GM23338 (cell line): ENCODE measurements around the gene CNTRL. TPM values are rescaled to one million over a fixed set of nuclear protein-coding genes. Genes with fewer than 3 reads are reported as not detected.

ENCODE experiments used
- ATAC-seq: fragments of 200-7000 bp; cut with Tn5 transposase; 3 replicates; pipeline ENCODE4 v1.9.1; 2020
- DNase-seq: peaks from one replicate; pipeline ENCODE4 v3.0.0-alpha.2; 2015; ENCODE audit warnings: low spot score
- H2AFZ ChIP-seq: fragments of 200-600 bp; sonication (generic); 2 replicates; pipeline ENCODE4 v1.8.0; 2016; ENCODE audit warnings: antibody characterized with exemption, mild to moderate bottlenecking, moderate library complexity
- H3F3A ChIP-seq: fragments of 200-600 bp; sonication (generic); replicated peaks from 2 replicates; pipeline ENCODE4 v1.8.0; 2017; ENCODE audit warnings: antibody characterized with exemption, mixed run types, low read depth
- H3K27ac ChIP-seq: fragments of 200-600 bp; sonication (generic); 2 replicates; pipeline ENCODE4 v1.6.1; 2016; ENCODE audit warnings: low read depth
- H3K27me3 ChIP-seq: fragments of 200-600 bp; sonication (generic); 2 replicates; pipeline ENCODE4 v1.8.0; 2016; ENCODE audit warnings: mild to moderate bottlenecking, mixed run types, moderate library complexity; ENCODE audit not compliant: insufficient read depth
- H3K36me3 ChIP-seq: fragments of 200-600 bp; sonication (generic); 2 replicates; pipeline ENCODE4 v1.8.0; 2016; ENCODE audit warnings: mild to moderate bottlenecking; ENCODE audit not compliant: insufficient read depth
- H3K4me1 ChIP-seq: fragments of 200-600 bp; sonication (generic); 2 replicates; pipeline ENCODE4 v1.8.0; 2016; ENCODE audit warnings: mild to moderate bottlenecking, moderate library complexity; ENCODE audit not compliant: insufficient read depth
- H3K4me2 ChIP-seq: fragments of 200-600 bp; sonication (generic); 2 replicates; pipeline ENCODE4 v1.7.1; 2017; ENCODE audit warnings: mixed run types
- H3K4me3 ChIP-seq: fragments of 200-600 bp; sonication (generic); 2 replicates; pipeline ENCODE4 v1.6.1; 2016; ENCODE audit warnings: mixed run types
- H3K79me2 ChIP-seq: fragments of 200-600 bp; sonication (generic); replicated peaks from 2 replicates; pipeline ENCODE4 v1.8.0; 2017; ENCODE audit warnings: mild to moderate bottlenecking; ENCODE audit not compliant: insufficient read depth
- H3K9me2 ChIP-seq: fragments of 200-600 bp; sonication (generic); 2 replicates; pipeline ENCODE4 v1.8.0; 2017; ENCODE audit not compliant: insufficient read depth
- H4K20me1 ChIP-seq: fragments of 200-600 bp; sonication (generic); replicated peaks from 2 replicates; pipeline ENCODE4 v1.8.0; 2017; ENCODE audit warnings: mild to moderate bottlenecking; ENCODE audit not compliant: insufficient read depth
- H3K27ac Mint-ChIP-seq: 2 replicates; pipeline ENCODE4 v1.8.0; 2020; ENCODE audit warnings: inconsistent platforms, mild to moderate bottlenecking, moderate library complexity, mixed read lengths
- H3K27me3 Mint-ChIP-seq: 3 replicates; pipeline ENCODE4 v1.8.0; 2022; ENCODE audit warnings: low read depth, mild to moderate bottlenecking, moderate library complexity, mixed read lengths, inconsistent platforms; ENCODE audit not compliant: insufficient read depth, poor library complexity
- H3K36me3 Mint-ChIP-seq: 3 replicates; pipeline ENCODE4 v1.8.0; 2021; ENCODE audit warnings: low read depth, mild to moderate bottlenecking, inconsistent platforms, moderate library complexity, mixed read lengths
- H3K4me1 Mint-ChIP-seq: 3 replicates; pipeline ENCODE4 v1.8.0; 2020; ENCODE audit warnings: mild to moderate bottlenecking, inconsistent platforms, mixed read lengths
- H3K4me3 Mint-ChIP-seq: 3 replicates; pipeline ENCODE4 v1.8.0; 2021; ENCODE audit warnings: moderate library complexity, mild to moderate bottlenecking, inconsistent platforms, mixed read lengths
- H3K9me3 Mint-ChIP-seq: 3 replicates; pipeline ENCODE4 v1.8.0; 2020; ENCODE audit warnings: moderate library complexity, mild to moderate bottlenecking, inconsistent platforms, mixed read lengths
- CREB1 ChIP-seq: fragments of 250-450 bp; sonication (Bioruptor Pico); IDR thresholded peaks from 2 replicates; pipeline ENCODE4 v1.5.0; 2020; ENCODE audit warnings: low read depth, mild to moderate bottlenecking, moderate library complexity
- EZH2 ChIP-seq: fragments of 200-600 bp; sonication (generic); IDR thresholded peaks from one replicate; pipeline ENCODE4 v1.8.0; 2017; ENCODE audit warnings: antibody characterized with exemption, mild to moderate bottlenecking, low read depth; ENCODE audit not compliant: unreplicated experiment
- EZH2phosphoT487 ChIP-seq: fragments of 200-600 bp; sonication (generic); IDR thresholded peaks from one replicate; pipeline ENCODE4 v1.8.1; 2018; ENCODE audit warnings: antibody characterized with exemption; ENCODE audit not compliant: unreplicated experiment
- JUNB ChIP-seq: IDR thresholded peaks from one replicate; pipeline ENCODE4 v1.6.1; 2016; ENCODE audit warnings: antibody characterized with exemption; ENCODE audit not compliant: unreplicated experiment
- NANOG ChIP-seq: IDR thresholded peaks from 2 replicates; pipeline ENCODE4 v1.6.1; 2016; ENCODE audit warnings: antibody characterized with exemption, borderline replicate concordance
- POLR2AphosphoS5 ChIP-seq: IDR thresholded peaks from 2 replicates; pipeline ENCODE4 v1.6.1; 2016; ENCODE audit warnings: antibody characterized with exemption, low read depth
- STAT1 ChIP-seq: IDR thresholded peaks from one replicate; pipeline ENCODE4 v1.6.1; 2016; ENCODE audit warnings: antibody characterized with exemption; ENCODE audit not compliant: unreplicated experiment
- ZNF114 ChIP-seq: fragments of 250-450 bp; sonication (Bioruptor Pico); IDR thresholded peaks from 2 replicates; pipeline ENCODE4 v1.5.0; 2020; ENCODE audit warnings: mild to moderate bottlenecking, moderate library complexity
- ZNF331 ChIP-seq: fragments of 250-450 bp; sonication (Bioruptor Pico); IDR thresholded peaks from 2 replicates; pipeline ENCODE4 v1.5.0; 2020; ENCODE audit warnings: low read depth, mild to moderate bottlenecking, moderate library complexity
- polyA plus RNA-seq: library from polyadenylated mRNA; unstranded; fragments of >200 nt; fragmentation: Nextera tagmentation; extraction: Ambion mirVana; gene quantifications from 2 replicates; pipeline ENCODE4 v1.2.1, GENCODE V29; 2016
- total RNA-seq: library from RNA; depleted of rRNA; stranded (reverse); fragments of >200 nt; shearing (Covaris generic); gene quantifications from 2 replicates; pipeline ENCODE4 v1.2.3, GENCODE V29; 2014
- TF ChIP-seq, protein P1 (sequence below): IDR thresholded peaks from 2 replicates; pipeline ENCODE4 v1.6.1; 2016; ENCODE audit warnings: antibody characterized with exemption
- TF ChIP-seq, protein P2 (sequence below): IDR thresholded peaks from one replicate; pipeline ENCODE4 v1.6.1; 2018; ENCODE audit warnings: antibody characterized with exemption; ENCODE audit not compliant: unreplicated experiment
- TF ChIP-seq, protein P3 (sequence below), 2 experiments: fragments of 200-600 bp in 1 of 2; sonication (generic) in 1 of 2; conservative IDR thresholded peaks; 2 replicates each; pipeline versions ENCODE4 v1.5.1 to v1.6.1; 2016 to 2017; ENCODE audit warnings: antibody characterized with exemption in 2 of 2, low read depth in 2 of 2, mild to moderate bottlenecking in 2 of 2, moderate library complexity in 1 of 2
- TF ChIP-seq, protein P4 (sequence below): fragments of 250-450 bp; sonication (Bioruptor Pico); IDR thresholded peaks from 2 replicates; pipeline ENCODE4 v1.5.0; 2020; ENCODE audit warnings: mild to moderate bottlenecking, moderate library complexity

CNTRL gene
- total and polyA plus RNA-seq, 2 experiments from 2014 or later, result 9.2 to 11.7 TPM

DNA sequence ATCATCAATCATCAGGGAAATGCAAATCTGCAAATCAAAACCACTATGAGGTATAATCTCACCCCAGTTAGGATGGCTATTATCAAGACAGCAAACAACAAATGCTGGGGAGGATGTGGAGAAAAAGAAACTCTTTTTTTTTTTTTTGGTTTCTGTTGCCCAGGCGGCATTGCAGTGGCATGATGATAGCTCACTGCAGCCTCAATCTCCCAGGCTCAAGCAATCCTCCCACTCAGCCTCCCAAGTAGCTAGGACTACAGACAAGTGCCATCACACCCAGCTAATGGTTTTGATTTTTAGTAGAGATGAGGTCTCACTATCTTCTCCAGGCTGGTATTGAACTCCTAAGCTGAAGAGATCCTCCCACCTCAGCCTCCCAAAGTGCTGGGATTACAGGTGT lies 5.4 kb upstream of the CNTRL start:
- peaks cover 16% of the 10 kb centered on the region for H3K4me1 ChIP-seq
- peaks cover 37% of the 10 kb centered on the region for H3K27me3 Mint-ChIP-seq
- H3K4me2 ChIP-seq, result no peak overlapping the region
- H3K4me3 Mint-ChIP-seq, result no peak overlapping the region
- H3K27ac ChIP-seq, result no peak overlapping the region
- H3F3A ChIP-seq, result peaks cover 12% of the 10 kb centered on the region
- H3K9me2 ChIP-seq, result no peaks in the 10 kb centered on the region
- TF ChIP-seq, protein P1, sequence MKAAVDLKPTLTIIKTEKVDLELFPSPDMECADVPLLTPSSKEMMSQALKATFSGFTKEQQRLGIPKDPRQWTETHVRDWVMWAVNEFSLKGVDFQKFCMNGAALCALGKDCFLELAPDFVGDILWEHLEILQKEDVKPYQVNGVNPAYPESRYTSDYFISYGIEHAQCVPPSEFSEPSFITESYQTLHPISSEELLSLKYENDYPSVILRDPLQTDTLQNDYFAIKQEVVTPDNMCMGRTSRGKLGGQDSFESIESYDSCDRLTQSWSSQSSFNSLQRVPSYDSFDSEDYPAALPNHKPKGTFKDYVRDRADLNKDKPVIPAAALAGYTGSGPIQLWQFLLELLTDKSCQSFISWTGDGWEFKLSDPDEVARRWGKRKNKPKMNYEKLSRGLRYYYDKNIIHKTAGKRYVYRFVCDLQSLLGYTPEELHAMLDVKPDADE, result no peak
- no peak for TF ChIP-seq CREB1 (CRISPR knock-in tag)
- TF ChIP-seq NANOG, result no peak
- TF ChIP-seq, protein P2, sequence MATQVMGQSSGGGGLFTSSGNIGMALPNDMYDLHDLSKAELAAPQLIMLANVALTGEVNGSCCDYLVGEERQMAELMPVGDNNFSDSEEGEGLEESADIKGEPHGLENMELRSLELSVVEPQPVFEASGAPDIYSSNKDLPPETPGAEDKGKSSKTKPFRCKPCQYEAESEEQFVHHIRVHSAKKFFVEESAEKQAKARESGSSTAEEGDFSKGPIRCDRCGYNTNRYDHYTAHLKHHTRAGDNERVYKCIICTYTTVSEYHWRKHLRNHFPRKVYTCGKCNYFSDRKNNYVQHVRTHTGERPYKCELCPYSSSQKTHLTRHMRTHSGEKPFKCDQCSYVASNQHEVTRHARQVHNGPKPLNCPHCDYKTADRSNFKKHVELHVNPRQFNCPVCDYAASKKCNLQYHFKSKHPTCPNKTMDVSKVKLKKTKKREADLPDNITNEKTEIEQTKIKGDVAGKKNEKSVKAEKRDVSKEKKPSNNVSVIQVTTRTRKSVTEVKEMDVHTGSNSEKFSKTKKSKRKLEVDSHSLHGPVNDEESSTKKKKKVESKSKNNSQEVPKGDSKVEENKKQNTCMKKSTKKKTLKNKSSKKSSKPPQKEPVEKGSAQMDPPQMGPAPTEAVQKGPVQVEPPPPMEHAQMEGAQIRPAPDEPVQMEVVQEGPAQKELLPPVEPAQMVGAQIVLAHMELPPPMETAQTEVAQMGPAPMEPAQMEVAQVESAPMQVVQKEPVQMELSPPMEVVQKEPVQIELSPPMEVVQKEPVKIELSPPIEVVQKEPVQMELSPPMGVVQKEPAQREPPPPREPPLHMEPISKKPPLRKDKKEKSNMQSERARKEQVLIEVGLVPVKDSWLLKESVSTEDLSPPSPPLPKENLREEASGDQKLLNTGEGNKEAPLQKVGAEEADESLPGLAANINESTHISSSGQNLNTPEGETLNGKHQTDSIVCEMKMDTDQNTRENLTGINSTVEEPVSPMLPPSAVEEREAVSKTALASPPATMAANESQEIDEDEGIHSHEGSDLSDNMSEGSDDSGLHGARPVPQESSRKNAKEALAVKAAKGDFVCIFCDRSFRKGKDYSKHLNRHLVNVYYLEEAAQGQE, result no peak
- TF ChIP-seq EZH2, result no peak
- no peak for TF ChIP-seq POLR2AphosphoS5
- TF ChIP-seq, protein P3, sequence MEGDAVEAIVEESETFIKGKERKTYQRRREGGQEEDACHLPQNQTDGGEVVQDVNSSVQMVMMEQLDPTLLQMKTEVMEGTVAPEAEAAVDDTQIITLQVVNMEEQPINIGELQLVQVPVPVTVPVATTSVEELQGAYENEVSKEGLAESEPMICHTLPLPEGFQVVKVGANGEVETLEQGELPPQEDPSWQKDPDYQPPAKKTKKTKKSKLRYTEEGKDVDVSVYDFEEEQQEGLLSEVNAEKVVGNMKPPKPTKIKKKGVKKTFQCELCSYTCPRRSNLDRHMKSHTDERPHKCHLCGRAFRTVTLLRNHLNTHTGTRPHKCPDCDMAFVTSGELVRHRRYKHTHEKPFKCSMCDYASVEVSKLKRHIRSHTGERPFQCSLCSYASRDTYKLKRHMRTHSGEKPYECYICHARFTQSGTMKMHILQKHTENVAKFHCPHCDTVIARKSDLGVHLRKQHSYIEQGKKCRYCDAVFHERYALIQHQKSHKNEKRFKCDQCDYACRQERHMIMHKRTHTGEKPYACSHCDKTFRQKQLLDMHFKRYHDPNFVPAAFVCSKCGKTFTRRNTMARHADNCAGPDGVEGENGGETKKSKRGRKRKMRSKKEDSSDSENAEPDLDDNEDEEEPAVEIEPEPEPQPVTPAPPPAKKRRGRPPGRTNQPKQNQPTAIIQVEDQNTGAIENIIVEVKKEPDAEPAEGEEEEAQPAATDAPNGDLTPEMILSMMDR (conservative IDR thresholded peaks at IDR 0.05; ENCODE audit: low read depth in 2 of 2), result no peak
- TF ChIP-seq, protein P4, sequence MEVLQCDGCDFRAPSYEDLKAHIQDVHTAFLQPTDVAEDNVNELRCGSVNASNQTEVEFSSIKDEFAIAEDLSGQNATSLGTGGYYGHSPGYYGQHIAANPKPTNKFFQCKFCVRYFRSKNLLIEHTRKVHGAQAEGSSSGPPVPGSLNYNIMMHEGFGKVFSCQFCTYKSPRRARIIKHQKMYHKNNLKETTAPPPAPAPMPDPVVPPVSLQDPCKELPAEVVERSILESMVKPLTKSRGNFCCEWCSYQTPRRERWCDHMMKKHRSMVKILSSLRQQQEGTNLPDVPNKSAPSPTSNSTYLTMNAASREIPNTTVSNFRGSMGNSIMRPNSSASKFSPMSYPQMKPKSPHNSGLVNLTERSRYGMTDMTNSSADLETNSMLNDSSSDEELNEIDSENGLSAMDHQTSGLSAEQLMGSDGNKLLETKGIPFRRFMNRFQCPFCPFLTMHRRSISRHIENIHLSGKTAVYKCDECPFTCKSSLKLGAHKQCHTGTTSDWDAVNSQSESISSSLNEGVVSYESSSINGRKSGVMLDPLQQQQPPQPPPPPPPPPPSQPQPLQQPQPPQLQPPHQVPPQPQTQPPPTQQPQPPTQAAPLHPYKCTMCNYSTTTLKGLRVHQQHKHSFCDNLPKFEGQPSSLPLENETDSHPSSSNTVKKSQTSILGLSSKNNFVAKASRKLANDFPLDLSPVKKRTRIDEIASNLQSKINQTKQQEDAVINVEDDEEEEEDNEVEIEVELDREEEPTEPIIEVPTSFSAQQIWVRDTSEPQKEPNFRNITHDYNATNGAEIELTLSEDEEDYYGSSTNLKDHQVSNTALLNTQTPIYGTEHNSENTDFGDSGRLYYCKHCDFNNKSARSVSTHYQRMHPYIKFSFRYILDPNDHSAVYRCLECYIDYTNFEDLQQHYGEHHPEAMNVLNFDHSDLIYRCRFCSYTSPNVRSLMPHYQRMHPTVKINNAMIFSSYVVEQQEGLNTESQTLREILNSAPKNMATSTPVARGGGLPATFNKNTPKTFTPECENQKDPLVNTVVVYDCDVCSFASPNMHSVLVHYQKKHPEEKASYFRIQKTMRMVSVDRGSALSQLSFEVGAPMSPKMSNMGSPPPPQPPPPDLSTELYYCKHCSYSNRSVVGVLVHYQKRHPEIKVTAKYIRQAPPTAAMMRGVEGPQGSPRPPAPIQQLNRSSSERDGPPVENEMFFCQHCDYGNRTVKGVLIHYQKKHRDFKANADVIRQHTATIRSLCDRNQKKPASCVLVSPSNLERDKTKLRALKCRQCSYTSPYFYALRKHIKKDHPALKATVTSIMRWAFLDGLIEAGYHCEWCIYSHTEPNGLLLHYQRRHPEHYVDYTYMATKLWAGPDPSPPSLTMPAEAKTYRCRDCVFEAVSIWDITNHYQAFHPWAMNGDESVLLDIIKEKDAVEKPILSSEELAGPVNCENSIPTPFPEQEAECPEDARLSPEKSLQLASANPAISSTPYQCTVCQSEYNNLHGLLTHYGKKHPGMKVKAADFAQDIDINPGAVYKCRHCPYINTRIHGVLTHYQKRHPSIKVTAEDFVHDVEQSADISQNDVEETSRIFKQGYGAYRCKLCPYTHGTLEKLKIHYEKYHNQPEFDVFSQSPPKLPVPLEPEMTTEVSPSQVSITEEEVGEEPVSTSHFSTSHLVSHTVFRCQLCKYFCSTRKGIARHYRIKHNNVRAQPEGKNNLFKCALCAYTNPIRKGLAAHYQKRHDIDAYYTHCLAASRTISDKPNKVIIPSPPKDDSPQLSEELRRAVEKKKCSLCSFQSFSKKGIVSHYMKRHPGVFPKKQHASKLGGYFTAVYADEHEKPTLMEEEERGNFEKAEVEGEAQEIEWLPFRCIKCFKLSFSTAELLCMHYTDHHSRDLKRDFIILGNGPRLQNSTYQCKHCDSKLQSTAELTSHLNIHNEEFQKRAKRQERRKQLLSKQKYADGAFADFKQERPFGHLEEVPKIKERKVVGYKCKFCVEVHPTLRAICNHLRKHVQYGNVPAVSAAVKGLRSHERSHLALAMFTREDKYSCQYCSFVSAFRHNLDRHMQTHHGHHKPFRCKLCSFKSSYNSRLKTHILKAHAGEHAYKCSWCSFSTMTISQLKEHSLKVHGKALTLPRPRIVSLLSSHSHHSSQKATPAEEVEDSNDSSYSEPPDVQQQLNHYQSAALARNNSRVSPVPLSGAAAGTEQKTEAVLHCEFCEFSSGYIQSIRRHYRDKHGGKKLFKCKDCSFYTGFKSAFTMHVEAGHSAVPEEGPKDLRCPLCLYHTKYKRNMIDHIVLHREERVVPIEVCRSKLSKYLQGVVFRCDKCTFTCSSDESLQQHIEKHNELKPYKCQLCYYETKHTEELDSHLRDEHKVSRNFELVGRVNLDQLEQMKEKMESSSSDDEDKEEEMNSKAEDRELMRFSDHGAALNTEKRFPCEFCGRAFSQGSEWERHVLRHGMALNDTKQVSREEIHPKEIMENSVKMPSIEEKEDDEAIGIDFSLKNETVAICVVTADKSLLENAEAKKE (CRISPR knock-in tag), result no peak
- TF ChIP-seq EZH2phosphoT487, result no peak
- no peak for TF ChIP-seq STAT1
- TF ChIP-seq ZNF114 (CRISPR knock-in tag), result no peak
- TF ChIP-seq ZNF331 (CRISPR knock-in tag), result no peak
- TF ChIP-seq JUNB, result no peak
- no peaks in the 10 kb centered on the region for H3K79me2 ChIP-seq
- DNase-seq (no peak), ATAC-seq (no peak)
- no peak overlapping the region for H2AFZ ChIP-seq
- no peak overlapping the region for H3K4me3 ChIP-seq
- no peaks in the 10 kb centered on the region; the same call in 2 of the 3 replicates for H3K9me3 Mint-ChIP-seq
- H3K36me3 ChIP-seq, result no peaks in the 10 kb centered on the region
- no peak overlapping the region for H3K27ac Mint-ChIP-seq
- H4K20me1 ChIP-seq, result peaks cover 16% of the 10 kb centered on the region
- peaks cover 10% of the 10 kb centered on the region for H3K4me1 Mint-ChIP-seq
- peaks cover 5% of the 10 kb centered on the region for H3K36me3 Mint-ChIP-seq
- H3K27me3 ChIP-seq, result peaks cover 70% of the 10 kb centered on the region
